Astrocyte of the spinal cord (primary cell): ENCODE data around the gene ZNF575.

ENCODE experiments used
- DNase-seq: peaks from one replicate; pipeline ENCODE4 v3.0.0; 2011; ENCODE audit warnings: low read depth, low spot score
- H3K4me3 ChIP-seq: 2 replicates; pipeline ENCODE4 v1.5.1; 2011; ENCODE audit warnings: low read depth, mild to moderate bottlenecking, low read length, moderate library complexity
- CTCF ChIP-seq: IDR thresholded peaks from 2 replicates; pipeline ENCODE4 v1.5.1; 2012; ENCODE audit warnings: low read depth, mild to moderate bottlenecking, low read length, inconsistent platforms
- in situ Hi-C: cut with HindIII; loops from 2 replicates; pipeline ENCODE4 v1.10.0; 2017; ENCODE audit warnings: low sequenced_read_pairs

The ZNF575 gene

GRCh38 chr19:43532962-43533545 is at the start of gene ZNF575:
TSS of gene ZNF575 (plus strand) at chr19:43533188. CDS start at chr19:43534423, 1,235 bp downstream.
- no peak for TF ChIP-seq CTCF
- peak; percentile 96 for DNase-seq
- H3K4me3 ChIP-seq: peak within 1 kb of the TSS; percentile 56
- in situ Hi-C loops: no loop called here

- no peak for TF ChIP-seq CTCF
- no peak overlapping the region for H3K4me3 ChIP-seq
- DNase-seq: no peak
- in situ Hi-C loops: no loop called here
These were observed 49.7 kb upstream of the ZNF575 start for GRCh38 chr19:43483281-43483680.

GRCh38 chr19:43485951-43486350 is 47.0 kb upstream of the ZNF575 start:
- TF ChIP-seq CTCF: no peak
- no peak for DNase-seq
- in situ Hi-C loops: no loop called here
- no peak overlapping the region for H3K4me3 ChIP-seq

- in situ Hi-C loops: no loop called here
- DNase-seq: no peak
- no peak for TF ChIP-seq CTCF
- H3K4me3 ChIP-seq: no peak overlapping the region
These were observed 46.6 kb upstream of the ZNF575 start for GRCh38 chr19:43486412-43486811.

- H3K4me3 ChIP-seq: no peak overlapping the region
- in situ Hi-C loops: no loop called here
- no peak for DNase-seq
- TF ChIP-seq CTCF: no peak
These were observed 44.8 kb upstream of the ZNF575 start for GRCh38 chr19:43488179-43488578.

GRCh38 chr19:43489310-43489709 is 43.7 kb upstream of the ZNF575 start:
- in situ Hi-C loops: no loop called here
- H3K4me3 ChIP-seq: no peak overlapping the region
- TF ChIP-seq CTCF: no peak
- DNase-seq: no peak
